Astrocyte of the cerebellum (primary cell): ENCODE measurements around the gene ZSWIM4.

Experiments used
- DNase-seq: peaks from one replicate; pipeline ENCODE4 v3.0.0-alpha.2; 2011; ENCODE audit warnings: low read depth
- H3K4me3 ChIP-seq: 2 replicates; pipeline ENCODE4 v1.5.1; 2011; ENCODE audit warnings: mild to moderate bottlenecking, low read depth, low read length, moderate library complexity
- in situ Hi-C: cut with HindIII; loops from 2 replicates; pipeline ENCODE4 v1.10.0; 2017; ENCODE audit warnings: low sequenced_read_pairs
- TF ChIP-seq, protein P1 (sequence below): IDR thresholded peaks from 2 replicates; pipeline ENCODE4 v1.5.1; 2012; ENCODE audit warnings: low read length, low read depth, moderate library complexity, mild to moderate bottlenecking; ENCODE audit errors: missing control alignments

ZSWIM4 gene

DNA sequence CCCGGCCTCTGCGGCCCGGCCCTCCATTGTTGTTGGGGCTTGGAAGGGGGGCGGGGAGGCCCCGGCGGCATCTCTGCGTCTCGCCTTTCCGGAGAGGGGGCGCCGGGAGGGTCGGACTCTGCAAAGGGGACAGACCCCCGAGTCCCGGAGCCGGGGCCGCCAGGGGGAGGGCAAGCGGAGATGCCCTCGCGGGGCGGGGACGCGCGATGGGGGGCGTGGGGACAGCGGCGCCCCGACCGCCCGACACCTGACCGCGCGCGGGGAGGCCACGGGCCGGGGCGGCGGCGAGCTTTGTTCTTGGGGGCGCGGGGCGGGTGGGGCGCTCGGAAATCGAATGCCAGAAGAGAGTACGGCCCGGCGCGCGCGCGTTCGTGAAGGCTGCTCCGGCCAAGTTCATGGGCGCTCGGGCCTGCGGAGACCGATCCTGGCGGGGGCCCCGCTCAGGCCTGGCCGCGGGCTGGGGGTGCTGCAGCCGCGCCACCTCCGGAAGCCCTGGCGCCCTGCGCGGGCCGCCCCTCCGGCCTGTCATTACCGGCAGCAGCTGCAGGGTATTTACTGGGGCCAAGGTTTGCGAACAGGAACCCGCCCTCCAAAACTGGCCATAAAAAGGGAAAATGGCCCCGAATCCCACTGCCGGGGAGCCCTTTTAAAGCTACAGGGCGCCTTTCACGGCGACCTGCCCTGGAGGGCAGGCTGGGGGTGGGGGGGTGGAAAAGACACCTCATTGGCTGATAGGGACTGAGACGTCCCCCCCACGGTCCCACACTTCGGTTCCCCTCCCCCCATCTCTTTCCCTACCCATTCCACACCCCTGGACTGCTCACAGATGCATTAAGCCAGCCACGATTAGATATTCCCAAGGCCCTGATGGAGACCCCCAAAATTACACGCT lies 70.6 kb downstream of the ZSWIM4 start:
- in situ Hi-C loops, result no loop called here
- peak overlapping the region; percentile 48 for H3K4me3 ChIP-seq
- no peak for DNase-seq
- TF ChIP-seq, protein P1, sequence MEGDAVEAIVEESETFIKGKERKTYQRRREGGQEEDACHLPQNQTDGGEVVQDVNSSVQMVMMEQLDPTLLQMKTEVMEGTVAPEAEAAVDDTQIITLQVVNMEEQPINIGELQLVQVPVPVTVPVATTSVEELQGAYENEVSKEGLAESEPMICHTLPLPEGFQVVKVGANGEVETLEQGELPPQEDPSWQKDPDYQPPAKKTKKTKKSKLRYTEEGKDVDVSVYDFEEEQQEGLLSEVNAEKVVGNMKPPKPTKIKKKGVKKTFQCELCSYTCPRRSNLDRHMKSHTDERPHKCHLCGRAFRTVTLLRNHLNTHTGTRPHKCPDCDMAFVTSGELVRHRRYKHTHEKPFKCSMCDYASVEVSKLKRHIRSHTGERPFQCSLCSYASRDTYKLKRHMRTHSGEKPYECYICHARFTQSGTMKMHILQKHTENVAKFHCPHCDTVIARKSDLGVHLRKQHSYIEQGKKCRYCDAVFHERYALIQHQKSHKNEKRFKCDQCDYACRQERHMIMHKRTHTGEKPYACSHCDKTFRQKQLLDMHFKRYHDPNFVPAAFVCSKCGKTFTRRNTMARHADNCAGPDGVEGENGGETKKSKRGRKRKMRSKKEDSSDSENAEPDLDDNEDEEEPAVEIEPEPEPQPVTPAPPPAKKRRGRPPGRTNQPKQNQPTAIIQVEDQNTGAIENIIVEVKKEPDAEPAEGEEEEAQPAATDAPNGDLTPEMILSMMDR, result no peak

DNA sequence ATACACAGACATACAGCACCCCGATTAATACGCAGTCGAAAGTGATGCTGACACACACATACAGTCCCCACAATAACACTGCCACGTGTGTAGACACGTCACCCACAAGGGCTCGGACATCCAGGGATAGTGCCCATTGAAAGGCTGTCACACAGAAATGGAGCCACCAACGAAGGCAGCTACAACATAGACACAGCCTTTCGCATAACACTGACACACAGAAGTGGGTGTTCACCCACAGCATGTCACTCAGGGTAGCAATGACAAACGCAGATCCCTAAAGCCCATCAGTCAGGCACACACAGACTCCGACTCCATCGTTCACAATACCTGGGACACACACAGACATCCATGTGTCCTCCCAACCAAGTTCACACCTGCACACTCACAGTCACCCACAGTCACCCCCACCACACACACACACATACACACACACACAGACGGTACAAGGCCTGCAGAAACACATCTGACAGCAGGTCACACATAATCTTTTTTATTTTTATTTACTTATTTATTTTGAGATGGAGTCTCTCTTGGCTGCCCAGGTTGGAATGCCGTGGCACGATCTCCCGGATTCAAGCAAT lies 71.3 kb downstream of the ZSWIM4 start:
- H3K4me3 ChIP-seq, result peak overlapping the region; percentile 48
- in situ Hi-C loops, result no loop called here
- no peak for DNase-seq
- TF ChIP-seq, protein P1, result no peak

DNA sequence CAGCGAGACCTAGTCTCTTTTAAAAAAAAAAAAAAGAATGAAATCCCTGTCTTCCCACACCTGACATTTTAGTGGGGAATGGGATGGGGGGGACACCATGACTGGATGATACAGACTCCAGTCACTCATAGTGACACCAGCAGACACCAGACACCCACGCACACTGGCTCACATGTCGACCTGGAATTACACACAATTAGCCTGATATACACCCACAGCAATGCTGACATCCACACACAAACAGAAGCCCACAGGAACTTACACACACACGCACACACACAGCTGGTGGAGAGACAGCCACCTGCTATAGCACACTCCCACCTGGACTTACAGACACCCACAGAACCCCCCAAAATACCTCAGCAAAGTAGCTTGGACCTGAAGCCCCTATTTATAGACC lies 73.4 kb downstream of the ZSWIM4 start:
- TF ChIP-seq, protein P1, result no peak

DNA sequence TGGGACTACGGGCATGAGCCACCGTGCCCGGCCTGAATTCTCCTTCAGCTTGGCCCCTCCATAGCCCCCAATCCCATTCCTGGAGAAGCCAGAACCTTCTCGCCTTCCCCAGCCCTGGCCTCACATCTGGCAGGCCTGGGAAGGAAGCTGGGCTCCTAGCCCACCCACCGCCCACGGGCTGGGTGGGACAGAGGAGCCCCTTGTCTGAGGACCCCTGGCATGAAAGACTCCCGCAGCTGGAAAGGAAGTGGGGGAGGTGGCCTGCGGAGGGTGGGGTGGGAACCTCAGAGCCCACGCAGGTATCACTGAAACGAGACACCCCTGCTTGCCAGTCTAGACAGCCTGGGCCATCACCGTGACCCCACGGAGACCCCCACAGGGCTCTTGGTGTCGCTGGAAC lies 74.0 kb downstream of the ZSWIM4 start:
- DNase-seq, result no peak
- in situ Hi-C loops, result no loop called here
- H3K4me3 ChIP-seq, result no peak overlapping the region
- TF ChIP-seq, protein P1, result no peak

More for the DNA sequence above, 73.4 kb downstream of the ZSWIM4 start:
- DNase-seq, result no peak
- in situ Hi-C loops, result no loop called here
- H3K4me3 ChIP-seq, result no peak overlapping the region

DNA sequence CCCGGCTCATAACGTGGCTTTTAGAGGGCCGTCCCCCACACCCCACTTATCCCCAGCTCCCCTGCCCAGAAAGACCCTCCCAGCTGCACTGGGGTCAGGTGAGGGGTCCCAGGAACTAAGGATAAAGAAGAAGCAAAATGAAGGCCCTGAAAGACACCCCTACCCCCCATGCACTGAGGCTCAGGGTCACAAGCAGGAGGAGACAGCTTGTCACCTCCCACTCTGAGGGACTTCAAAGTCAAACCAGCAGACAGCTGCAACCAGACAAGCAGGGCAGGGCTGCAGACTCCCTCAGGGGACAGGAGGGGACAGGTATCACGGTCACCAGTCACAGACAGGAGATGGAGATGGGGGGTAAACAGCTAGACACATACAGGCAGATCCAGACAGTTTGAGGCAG lies 75.6 kb downstream of the ZSWIM4 start:
- in situ Hi-C loops, result no loop called here

DNA sequence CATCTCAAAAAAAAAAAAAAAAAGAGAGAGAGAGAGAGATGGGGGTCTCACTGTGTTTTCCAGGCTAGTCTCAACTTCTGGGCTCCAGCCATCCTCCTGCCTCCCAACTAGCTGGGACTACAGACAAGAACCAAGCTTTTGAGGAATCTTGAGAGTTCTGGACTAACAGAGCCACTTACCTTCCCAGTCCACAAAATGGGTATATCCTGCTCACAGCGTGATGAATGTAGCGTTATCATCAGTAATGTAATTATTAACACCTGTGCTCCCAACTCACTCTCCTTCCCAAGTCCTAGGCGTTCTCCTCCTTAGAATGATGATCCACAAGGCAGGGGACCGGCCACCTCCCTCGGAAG lies 77.1 kb downstream of the ZSWIM4 start:
- TF ChIP-seq, protein P1, result no peak
- in situ Hi-C loops, result no loop called here
- no peak for DNase-seq
- H3K4me3 ChIP-seq, result no peak overlapping the region

More for the DNA sequence above, 75.6 kb downstream of the ZSWIM4 start:
- TF ChIP-seq, protein P1, result no peak
- no peak overlapping the region for H3K4me3 ChIP-seq
- DNase-seq, result no peak
